Stimulated activated CD4-positive, alpha-beta T cell treated with anti-CD3 and anti-CD28 coated beads, Interleukin-4, amount 100 ng/mL, for 1 hour (primary cell): Measurements from ENCODE around the gene BOC.

Experiments
- DNase-seq: peaks from one replicate; pipeline ENCODE4 v3.0.0-alpha.2; 2020

The BOC gene

GRCh38 chr3:113250566-113250965 is 39.2 kb downstream of the BOC start:
- no peak for DNase-seq

- no peak for DNase-seq
Measured at GRCh38 chr3:113251817-113252216, 40.5 kb downstream of the BOC start.

DNA sequence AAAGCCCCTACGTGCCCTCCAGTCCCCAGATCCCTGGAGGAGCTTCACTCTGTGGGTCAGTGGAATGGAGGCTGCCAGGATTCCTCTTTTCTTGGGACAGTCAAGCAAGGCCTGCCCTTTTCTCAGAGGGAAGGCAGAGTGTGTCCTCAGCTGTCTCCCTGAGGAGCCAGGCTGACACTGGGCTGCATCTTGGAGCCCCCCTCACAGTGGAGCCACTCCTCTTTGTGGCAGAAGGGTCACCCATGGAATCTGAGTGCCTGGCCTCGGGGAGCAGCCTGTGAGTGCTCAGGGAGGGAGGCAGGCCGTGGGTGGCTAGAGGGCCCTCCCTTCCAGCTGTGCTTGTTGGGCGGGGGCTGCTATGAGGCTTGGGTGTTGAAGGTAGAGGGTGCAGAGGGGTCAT is 41.2 kb downstream of the BOC start:
- DNase-seq, result no peak

- no peak for DNase-seq
Measured at GRCh38 chr3:113253702-113254101, 42.3 kb downstream of the BOC start.

DNA sequence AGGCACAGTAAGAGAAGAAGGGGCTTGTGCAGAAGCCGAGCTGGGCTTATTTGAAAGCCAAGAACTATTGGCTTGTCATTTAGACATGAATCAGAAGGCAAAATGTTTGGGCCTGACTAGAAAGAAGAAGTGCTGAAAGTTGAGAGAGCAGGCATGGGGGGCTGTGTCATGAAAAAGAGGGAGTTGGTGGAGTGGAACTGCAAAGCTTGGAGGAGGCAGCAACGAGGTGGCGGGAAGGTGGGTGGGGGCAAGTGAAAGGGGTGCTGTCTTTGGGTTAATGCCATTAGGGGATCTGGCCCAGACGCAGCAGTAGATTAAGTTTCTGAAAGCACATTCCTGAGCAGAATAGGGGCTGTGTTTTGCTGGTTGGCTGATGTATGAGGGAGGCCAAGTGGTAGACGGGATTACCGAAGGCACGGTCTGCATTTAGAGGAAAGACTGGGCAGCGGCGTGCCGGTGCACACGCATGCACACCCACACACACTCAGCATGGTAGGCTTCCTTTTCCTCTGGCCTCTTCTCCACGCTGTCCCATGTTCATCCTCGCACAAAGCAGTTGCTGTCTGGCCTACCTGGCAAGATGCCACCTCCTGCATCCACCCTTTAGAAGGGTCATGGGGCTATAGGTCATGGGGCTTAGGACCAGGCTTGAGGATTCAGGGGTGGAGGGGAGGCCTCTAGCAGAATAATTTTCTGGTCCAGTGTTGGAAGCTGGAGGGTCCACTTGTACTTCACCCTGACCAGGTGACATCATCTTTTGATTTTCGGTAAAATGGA is 43.0 kb downstream of the BOC start:
- DNase-seq, result no peak

DNA sequence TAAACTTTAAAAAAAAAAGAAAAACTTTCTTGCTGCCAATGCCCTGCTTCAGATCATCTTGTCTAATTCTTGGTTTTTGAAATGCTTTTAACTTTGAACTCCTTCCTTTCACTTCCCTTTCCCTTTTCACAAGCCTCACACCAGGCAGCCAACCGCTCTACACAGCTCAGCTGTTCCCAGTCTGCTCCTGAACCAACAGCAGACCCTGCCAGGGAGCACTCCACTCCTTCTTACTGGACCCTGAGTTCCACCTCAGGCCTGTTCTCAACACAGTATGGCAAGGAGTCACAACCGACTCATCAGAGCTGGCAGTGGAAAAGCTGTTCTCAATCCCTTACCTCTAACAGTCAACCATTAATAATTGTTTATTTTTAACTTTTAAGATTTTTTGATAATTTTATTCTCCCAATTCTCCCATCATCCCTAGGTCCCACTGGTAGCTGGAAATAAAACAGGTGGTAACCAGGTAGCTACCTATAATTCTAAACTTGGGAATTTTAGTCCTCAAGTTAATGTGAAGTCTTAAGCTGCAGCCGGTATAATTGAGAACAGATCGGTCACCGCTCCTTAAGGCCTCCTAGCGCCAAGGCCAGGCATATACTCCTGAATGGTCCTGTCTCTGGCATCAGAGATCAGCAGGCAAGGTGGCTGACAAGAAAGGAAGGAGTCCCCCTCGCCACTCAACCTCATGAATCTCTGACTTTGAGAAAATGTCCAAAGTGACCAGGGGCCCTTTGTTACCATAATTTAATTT is 43.9 kb downstream of the BOC start:
- no peak for DNase-seq

- no peak for DNase-seq
Measured at GRCh38 chr3:113255854-113256615, 44.7 kb downstream of the BOC start.

- DNase-seq, result no peak
Measured at GRCh38 chr3:113258361-113258760, 47.0 kb downstream of the BOC start.

DNA sequence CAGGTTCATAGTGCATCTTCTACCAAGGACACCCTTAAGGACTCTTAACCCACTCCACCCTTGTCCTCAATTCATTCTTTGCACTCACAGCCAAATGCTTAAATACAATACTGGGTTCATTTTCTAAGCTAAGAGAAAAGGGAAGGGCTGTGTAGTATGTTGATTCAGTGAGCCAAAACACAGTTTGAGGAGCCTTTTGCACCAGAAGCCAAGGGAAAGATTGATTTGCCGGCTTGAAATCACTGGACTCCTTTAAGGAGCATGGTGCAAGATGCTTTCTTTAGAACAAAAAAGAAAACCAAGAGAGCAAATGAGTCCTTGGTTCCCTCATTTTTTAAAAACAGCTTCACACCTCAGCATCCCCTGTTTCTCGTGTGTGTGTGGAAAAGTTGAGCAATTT is 47.8 kb downstream of the BOC start:
- DNase-seq, result no peak

DNA sequence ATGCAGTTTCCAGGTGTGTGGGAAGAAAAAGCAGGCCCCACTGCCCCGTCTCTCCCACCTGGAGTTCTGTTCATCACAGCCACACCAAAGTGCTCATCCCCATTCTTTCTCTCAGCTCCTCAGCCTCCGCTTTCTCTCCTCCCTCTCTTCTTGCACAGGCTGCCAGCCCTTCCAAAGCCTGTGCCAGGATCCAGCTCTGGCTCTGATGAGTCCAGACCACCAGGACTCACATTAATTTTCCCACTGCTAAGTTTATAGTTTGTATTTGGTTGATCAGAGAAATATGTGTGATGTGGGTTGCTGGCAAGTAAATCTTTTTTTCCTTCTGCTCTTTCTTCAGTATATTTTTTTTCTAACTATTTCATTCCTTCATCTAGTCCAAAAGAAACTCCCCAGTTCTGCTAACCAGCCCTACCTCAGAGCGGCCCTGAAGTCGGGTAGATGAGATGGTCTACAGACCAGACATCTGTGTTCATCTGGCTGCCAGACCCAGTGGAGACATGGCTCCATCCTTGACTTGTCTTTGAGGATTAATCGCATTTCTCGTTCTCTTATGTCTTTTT is 49.8 kb downstream of the BOC start:
- DNase-seq, result no peak

DNA sequence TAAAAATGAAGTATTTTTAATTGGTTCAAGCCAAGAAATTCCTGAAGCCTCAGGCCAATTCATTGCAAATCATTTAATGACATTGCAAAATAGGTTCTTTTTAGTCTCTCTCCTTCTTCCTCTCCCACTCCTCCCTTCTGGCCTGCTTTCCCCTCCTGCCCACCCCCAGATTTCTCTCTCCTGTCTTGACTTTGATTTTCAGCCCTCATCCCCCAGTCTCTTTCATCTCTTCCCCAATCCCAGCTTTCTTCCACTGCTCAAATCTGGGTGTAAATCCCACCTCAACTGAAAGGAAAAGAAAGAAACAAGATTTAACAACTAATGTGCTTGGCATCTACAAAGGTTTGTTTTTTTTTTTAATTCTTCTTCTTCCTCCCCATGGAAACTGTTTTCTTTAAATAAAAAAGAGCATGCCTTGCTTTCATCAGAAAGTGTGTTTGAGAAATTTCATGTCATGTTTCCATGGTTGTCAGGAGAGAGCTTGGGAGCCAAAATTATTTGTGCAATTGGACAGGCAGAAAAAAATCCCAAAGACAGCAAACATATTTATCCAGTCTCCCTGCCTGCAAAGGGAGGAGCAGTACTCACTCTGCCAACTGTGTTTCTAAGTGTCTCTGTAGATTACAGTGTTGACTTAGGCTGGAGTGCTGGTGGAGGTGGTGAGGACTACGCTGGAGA is 50.4 kb downstream of the BOC start:
- DNase-seq, result no peak

DNA sequence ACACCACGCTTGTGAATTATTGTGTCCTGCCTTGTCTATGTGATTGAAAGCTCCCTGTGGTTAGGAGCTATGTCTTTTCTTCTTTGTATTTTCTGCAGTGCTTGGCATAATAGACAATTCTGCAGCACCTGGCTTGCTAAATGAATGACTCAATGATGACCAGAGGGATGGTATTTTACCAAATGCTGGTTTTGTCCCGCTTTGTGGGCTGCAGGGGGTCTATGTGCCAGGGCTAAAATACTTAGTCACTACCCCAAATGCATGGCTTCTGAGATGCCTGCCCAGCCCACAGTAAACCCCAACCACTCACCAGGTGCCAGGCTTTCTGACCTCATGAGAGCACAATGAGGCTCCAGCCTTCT is 50.9 kb downstream of the BOC start:
- DNase-seq, result no peak

DNA sequence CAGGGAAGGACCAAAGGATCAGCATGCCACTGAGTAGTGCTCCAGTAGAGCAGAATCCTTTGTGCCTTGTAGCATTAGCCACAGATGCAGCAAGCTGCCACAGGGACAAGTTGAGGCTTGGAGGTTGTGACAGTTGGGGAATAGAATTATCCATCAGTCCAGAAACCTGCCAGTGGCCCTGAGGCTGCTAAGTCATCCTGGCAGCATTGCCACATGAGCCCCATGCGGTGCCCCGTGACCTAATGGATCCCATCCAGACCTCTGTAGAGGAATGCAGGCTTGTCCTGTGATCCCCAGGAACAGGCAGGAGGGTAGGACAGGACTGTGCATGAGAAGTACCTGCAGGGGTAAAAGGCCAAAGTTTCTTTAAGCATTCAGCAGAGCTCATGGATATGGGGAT is 51.7 kb downstream of the BOC start:
- DNase-seq, result no peak

- DNase-seq, result no peak
Measured at GRCh38 chr3:113263778-113264177, 52.4 kb downstream of the BOC start.

DNA sequence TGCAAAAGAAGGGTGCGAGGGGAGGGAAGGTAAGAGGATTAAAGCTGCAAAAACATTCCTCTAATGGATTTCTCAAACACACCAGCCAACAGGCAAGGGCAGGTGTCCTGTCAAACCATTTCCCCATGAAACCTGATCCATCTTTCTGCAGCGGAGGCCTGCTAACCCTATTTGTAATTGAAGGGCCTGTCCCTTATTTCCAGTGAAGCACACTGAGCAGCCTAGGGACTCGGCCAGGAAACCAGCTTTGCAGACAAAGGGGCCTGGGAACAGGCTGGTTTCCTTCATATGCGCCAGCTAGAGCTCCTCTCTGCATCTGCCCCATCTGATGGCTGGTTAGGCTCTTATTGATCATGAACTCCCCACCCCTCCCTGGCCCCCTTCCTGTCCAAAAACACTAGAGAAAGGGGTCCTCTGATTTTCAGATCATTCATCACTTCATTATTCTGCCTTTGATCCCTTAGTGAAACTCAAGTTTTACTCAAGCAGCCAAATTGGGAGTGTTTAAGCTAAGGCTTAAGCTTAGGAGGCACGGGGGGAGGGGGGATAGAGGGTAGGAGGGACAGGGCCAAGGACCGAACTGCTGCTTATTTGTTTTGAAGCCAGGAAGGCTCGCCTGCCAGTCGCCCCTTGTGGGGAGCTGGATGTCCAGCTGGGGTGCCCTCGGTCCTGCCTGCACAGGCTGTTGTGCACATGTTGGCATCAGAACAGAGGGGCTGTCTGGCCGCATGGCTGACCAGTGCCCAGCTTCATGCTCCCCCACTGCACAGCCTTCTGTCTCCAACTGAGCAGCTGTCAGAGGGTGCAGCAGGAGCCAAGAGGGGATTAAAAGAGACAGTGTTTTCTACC is 53.1 kb downstream of the BOC start:
- no peak for DNase-seq

DNA sequence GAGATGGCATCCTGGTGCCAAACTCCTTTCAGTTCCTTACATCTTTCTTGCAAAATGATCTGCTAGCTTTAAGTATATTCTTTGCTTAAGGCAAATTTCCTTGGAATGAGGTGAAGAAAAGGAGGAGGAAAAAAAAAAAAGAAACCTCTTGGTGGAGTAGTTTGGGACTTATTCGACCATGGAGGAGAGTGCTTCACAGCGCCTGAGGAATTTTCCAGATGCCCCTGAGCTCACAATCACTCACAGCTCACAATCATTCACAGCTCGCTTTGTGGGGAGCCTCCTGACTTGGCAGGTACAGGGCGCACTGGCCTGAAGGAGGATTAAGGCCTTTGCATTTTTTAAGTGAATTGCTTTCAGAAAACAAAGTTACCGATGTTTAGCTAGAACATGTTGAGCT is 53.9 kb downstream of the BOC start:
- no peak for DNase-seq

- DNase-seq, result no peak
Measured at GRCh38 chr3:113266738-113267137, 55.4 kb downstream of the BOC start.

GRCh38 chr3:113268311-113268710 is 57.0 kb downstream of the BOC start:
- no peak for DNase-seq

DNA sequence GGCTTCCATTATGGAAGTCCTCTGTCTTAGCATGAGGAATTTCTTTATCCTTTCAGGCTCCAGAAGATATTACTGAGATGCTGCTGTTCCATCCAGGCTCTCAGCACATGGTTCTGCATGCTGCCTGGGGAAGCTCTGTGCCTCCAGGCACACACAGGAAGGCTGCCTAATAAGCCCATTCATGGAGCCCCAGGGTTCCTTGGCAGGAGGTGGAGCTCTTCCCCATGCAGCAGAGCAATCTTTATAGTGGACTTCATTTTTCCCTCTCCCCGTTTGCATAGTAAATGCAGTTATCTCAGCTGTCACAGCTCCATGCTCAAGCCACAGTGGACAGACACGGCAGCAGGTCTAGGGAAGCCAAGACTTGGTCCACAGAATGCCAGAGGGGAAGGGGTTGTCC is 57.6 kb downstream of the BOC start:
- no peak for DNase-seq

GRCh38 chr3:113269661-113270060 is 58.3 kb downstream of the BOC start:
- DNase-seq, result no peak

DNA sequence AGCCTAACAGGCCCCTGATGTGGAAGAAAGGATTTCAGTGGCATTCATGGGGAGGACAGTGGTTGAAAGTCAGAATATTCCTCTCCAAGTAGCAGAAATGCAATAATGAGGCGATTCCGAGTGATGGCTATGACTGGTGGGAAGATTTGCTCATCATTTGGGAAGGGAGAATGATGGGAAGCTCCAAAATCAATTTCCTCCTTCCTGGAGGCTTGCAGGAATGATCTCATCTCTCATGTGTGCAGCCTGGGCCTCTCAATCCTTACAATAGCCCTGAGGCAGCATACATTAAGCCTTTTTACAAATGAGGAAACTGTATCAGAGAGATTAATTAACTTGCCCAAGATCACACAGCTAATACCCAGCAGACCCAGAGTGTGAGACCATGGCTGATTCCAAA is 58.7 kb downstream of the BOC start:
- DNase-seq, result no peak

DNA sequence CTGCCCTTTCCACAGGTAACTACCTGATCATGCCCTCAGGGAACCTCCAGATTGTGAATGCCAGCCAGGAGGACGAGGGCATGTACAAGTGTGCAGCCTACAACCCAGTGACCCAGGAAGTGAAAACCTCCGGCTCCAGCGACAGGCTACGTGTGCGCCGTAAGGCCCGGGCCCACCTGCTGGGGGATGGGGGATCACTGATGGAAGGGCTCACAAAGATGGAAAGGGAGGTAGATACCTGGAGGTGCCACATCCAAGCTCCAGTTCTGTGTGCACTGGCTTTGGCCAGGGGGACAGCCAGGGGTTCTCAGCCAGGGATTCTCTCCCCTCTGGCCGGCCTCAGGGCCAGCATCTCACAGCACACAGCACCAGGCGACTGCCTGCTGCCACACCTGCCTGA is 59.4 kb downstream of the BOC start:
- no peak for DNase-seq
